ENCODE data around the gene ZNF24. TPM values are rescaled to one million over a fixed set of nuclear protein-coding genes. Genes with fewer than 3 reads are reported as not detected.

ZNF24 gene
- polyA plus RNA-seq, 3 donors = 12.9 to 64.4 (median 54.3) TPM

DNA sequence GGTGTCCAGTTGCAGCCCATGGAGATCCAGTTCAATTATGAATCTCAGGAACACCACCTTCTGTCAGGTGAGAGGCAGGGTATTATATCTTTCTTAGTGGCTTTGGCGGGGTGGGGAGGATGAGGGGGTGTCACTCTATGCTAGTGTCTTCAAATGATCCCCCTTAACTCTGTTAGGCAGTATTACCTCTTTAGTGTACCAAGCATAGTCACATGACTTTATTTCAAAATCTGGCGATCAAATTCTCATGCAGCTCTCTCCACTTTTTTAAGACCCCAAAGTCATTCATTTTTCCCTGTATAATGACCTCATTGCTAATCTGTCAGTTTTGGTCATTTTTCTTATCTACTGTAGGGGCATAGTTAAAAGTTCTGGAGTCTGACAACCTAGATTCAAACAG is 53.1 kb downstream of the ZNF24 start:
- Histone ChIP-seq H3K79me2 (ENCODE audit: insufficient read depth, low read length) (peaks cover 58% of the 10 kb centered on the region), H4K20me1 (ENCODE audit: insufficient read depth, low read length) (no peaks in the 10 kb centered on the region), H3K27ac (ENCODE audit: low read depth in 1 of 2, low read length in 2 of 2) (peak overlapping the region in 1 of 2 donors; percentile 89), H3K9me3 (replicated peaks in 1 of 2; ENCODE audit: control insufficient read depth in 1 of 2, insufficient read depth in 1 of 2, low read length in 2 of 2) (no peaks in the 10 kb centered on the region), H2AFZ (ENCODE audit: insufficient read depth, low read depth, low read length, poor library complexity, severe bottlenecking) (peak overlapping the region; percentile 90), H3K4me2 (replicated peaks; ENCODE audit: extremely low read depth, low read length, poor library complexity, severe bottlenecking) (peak overlapping the region; percentile 100), H3K27me3 (ENCODE audit: control insufficient read depth in 2 of 2, insufficient read depth in 2 of 2, low read length in 2 of 2) (no peaks in the 10 kb centered on the region), H3K9ac (ENCODE audit: insufficient read depth, low read length, poor library complexity, severe bottlenecking) (peak overlapping the region; percentile 81), H3K4me3 (replicated peaks in 1 of 3; ENCODE audit: low read depth in 2 of 3, low read length in 3 of 3) (peak overlapping the region in 1 of 3 experiments; percentile 99), H3K36me3 (replicated peaks in 1 of 2; ENCODE audit: control insufficient read depth in 1 of 2, insufficient read depth in 2 of 2, low read length in 2 of 2) (peaks cover 13 to 31% of the 10 kb centered on the region in 2 donors), H3K4me1 (ENCODE audit: control insufficient read depth in 1 of 2, insufficient read depth in 2 of 2, low read length in 2 of 2) (peaks cover 21 to 22% of the 10 kb centered on the region in 2 donors)
- no peak for DNase-seq
- H3K4me1 Mint-ChIP-seq = peaks cover 29% of the 10 kb centered on the region
- H3K4me3 Mint-ChIP-seq = peak overlapping the region; percentile 97 to 99
- H3K36me3 Mint-ChIP-seq = peaks cover 29 to 40% of the 10 kb centered on the region in 2 donors
- peaks cover 0 to 8% (median 2%) of the 10 kb centered on the region in 7 donors for H3K9me3 Mint-ChIP-seq
- peaks cover 0 to 4% (median 2%) of the 10 kb centered on the region in 3 donors for H3K27me3 Mint-ChIP-seq (ENCODE audit: low read depth in 3 of 3)
- intact Hi-C loops (cut with micrococcal nuclease) = loop anchor here (2.0 to 5.0 kb wide), 3 partner anchors 50 to 52 kb away; partner anchors contain the start of genes ZNF397 (in 2 of the 2) and ZNF24 (in 1 of the 2)
- TF ChIP-seq, protein P1, sequence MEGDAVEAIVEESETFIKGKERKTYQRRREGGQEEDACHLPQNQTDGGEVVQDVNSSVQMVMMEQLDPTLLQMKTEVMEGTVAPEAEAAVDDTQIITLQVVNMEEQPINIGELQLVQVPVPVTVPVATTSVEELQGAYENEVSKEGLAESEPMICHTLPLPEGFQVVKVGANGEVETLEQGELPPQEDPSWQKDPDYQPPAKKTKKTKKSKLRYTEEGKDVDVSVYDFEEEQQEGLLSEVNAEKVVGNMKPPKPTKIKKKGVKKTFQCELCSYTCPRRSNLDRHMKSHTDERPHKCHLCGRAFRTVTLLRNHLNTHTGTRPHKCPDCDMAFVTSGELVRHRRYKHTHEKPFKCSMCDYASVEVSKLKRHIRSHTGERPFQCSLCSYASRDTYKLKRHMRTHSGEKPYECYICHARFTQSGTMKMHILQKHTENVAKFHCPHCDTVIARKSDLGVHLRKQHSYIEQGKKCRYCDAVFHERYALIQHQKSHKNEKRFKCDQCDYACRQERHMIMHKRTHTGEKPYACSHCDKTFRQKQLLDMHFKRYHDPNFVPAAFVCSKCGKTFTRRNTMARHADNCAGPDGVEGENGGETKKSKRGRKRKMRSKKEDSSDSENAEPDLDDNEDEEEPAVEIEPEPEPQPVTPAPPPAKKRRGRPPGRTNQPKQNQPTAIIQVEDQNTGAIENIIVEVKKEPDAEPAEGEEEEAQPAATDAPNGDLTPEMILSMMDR (IDR thresholded peaks at IDR 0.05) = no peak
- H3K27ac Mint-ChIP-seq = peak overlapping the region in 4 of 7 donors; percentile 95 to 99 (median 97)
- no CpG with 5 or more reads among the region's 2 CpGs for WGBS (ENCODE audit: insufficient coverage)

DNA sequence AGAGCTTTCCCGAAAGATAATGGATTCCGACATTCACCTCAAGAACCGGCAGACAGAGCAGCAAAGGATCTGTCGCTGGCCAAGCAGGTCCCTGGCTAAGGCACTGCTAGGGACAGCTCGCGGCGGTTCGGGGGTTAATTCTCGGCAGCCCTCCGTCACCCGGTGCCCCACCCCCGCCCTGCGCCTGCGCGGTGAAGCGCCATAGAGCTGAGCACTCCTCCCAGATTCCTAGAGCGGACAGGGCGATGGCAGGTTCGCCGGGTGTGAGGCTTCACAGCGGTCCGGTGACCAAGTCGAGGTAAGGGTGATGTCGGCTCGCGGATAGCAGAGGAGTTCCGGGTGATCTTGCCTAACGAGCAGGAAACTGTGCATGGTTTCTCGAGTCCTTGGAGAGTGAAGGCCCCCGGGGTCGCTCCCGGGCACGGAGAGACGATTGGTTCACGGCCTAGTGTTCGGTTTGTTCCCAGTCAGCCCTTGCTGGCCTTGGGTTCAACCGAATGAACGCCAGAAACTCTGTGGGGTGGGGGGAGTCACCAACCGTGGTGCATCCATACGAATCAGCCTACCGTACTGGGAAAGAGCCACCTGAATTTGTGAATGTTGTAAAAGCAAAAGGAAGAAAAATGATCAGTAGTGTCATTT is 54.0 kb downstream of the ZNF24 start, which contains the start of gene ZSCAN30:
TSS of gene ZSCAN30 (minus strand) at position 136 of the 642 bp plus-strand sequence. CDS start 25,877 bp downstream, outside the sequence.
- H3K9ac ChIP-seq (ENCODE audit: insufficient read depth, low read length, poor library complexity, severe bottlenecking) = peak within 1 kb of the TSS; percentile 81
- Mint-ChIP-seq H3K27me3 (ENCODE audit: low read depth in 3 of 3) (peaks cover 0 to 4% (median 2%) of the 10 kb centered on the region in 3 donors), H3K36me3 (peaks cover 26 to 31% of the 10 kb centered on the region in 2 donors), H3K9me3 (peaks cover 2 to 13% (median 7%) of the 10 kb centered on the region in 7 donors), H3K4me3 (peak within 1 kb of the TSS; percentile 97 to 99), H3K4me1 (peaks cover 29% of the 10 kb centered on the region), H3K27ac (peak within 1 kb of the TSS; percentile 95 to 99 (median 97))
- H3K79me2 ChIP-seq (ENCODE audit: insufficient read depth, low read length) = peaks cover 49% of the 10 kb centered on the region
- TF ChIP-seq, protein P1 (IDR thresholded peaks at IDR 0.05) = no peak
- H3K27ac ChIP-seq (ENCODE audit: low read depth in 1 of 2, low read length in 2 of 2) = peak within 1 kb of the TSS; percentile 66 to 89
- peak within 1 kb of the TSS; percentile 100 for H3K4me2 ChIP-seq (replicated peaks; ENCODE audit: extremely low read depth, low read length, poor library complexity, severe bottlenecking)
- no peaks in the 10 kb centered on the region for H3K27me3 ChIP-seq (ENCODE audit: control insufficient read depth in 2 of 2, insufficient read depth in 2 of 2, low read length in 2 of 2)
- H3K36me3 ChIP-seq (replicated peaks in 1 of 2; ENCODE audit: control insufficient read depth in 1 of 2, insufficient read depth in 2 of 2, low read length in 2 of 2) = peaks cover 9 to 21% of the 10 kb centered on the region in 2 donors
- peaks cover 21 to 22% of the 10 kb centered on the region in 2 donors for H3K4me1 ChIP-seq (ENCODE audit: control insufficient read depth in 1 of 2, insufficient read depth in 2 of 2, low read length in 2 of 2)
- peak within 1 kb of the TSS; percentile 90 for H2AFZ ChIP-seq (ENCODE audit: insufficient read depth, low read depth, low read length, poor library complexity, severe bottlenecking)
- H4K20me1 ChIP-seq (ENCODE audit: insufficient read depth, low read length) = no peaks in the 10 kb centered on the region
- no peaks in the 10 kb centered on the region for H3K9me3 ChIP-seq (replicated peaks in 1 of 2; ENCODE audit: control insufficient read depth in 1 of 2, insufficient read depth in 1 of 2, low read length in 2 of 2)
- intact Hi-C loops (cut with micrococcal nuclease) = loop anchor here (2.0 to 5.0 kb wide), 3 partner anchors 49 to 53 kb away; partner anchors contain the start of genes ZNF397 (in 2 of the 2) and ZNF24 (in 1 of the 2)
- H3K4me3 ChIP-seq (replicated peaks in 1 of 3; ENCODE audit: low read depth in 2 of 3, low read length in 3 of 3) = peak within 1 kb of the TSS; percentile 86 to 99 (median 96)
- DNase-seq = peak; percentile 90 to 96 (median 93)
- 0% methylated on average over 40 of the region's 41 CpGs for WGBS (ENCODE audit: insufficient coverage)
